ENCODE data around the gene SRSF1.

The SRSF1 gene

GRCh38 chr17:58006924-58007780 is at the start of gene SRSF1:
SRSF1 (minus strand) TSS chr17:58007246; CDS start chr17:58007137, 109 bp downstream.
- TF ChIP-seq CTCF (IDR thresholded peaks at IDR 0.05; ENCODE audit: low read depth, low read length) = no peak
- in situ Hi-C loops (cut with HindIII; ENCODE audit: low sequenced_read_pairs) = no loop called here
- peak; percentile 98 for DNase-seq (ENCODE audit: low read depth, low spot score)
- peak within 1 kb of the TSS; percentile 98 for H3K4me3 ChIP-seq (ENCODE audit: low read depth, low read length)

- TF ChIP-seq CTCF (IDR thresholded peaks at IDR 0.05; ENCODE audit: low read depth, low read length) = no peak
- H3K4me3 ChIP-seq (ENCODE audit: low read depth, low read length) = no peak overlapping the region
- no peak for DNase-seq (ENCODE audit: low read depth, low spot score)
- in situ Hi-C loops (cut with HindIII; ENCODE audit: low sequenced_read_pairs) = no loop called here
Observed at GRCh38 chr17:58056476-58056875, 49.4 kb upstream of the SRSF1 start.

- in situ Hi-C loops (cut with HindIII; ENCODE audit: low sequenced_read_pairs) = no loop called here
- no peak overlapping the region for H3K4me3 ChIP-seq (ENCODE audit: low read depth, low read length)
- no peak for DNase-seq (ENCODE audit: low read depth, low spot score)
- TF ChIP-seq CTCF (IDR thresholded peaks at IDR 0.05; ENCODE audit: low read depth, low read length) = no peak
Observed at GRCh38 chr17:58054641-58055040, 47.6 kb upstream of the SRSF1 start.

GRCh38 chr17:58052945-58053715 is 46.1 kb upstream of the SRSF1 start:
- in situ Hi-C loops (cut with HindIII; ENCODE audit: low sequenced_read_pairs) = no loop called here
- TF ChIP-seq CTCF (IDR thresholded peaks at IDR 0.05; ENCODE audit: low read depth, low read length) = no peak
- DNase-seq (ENCODE audit: low read depth, low spot score) = no peak
- H3K4me3 ChIP-seq (ENCODE audit: low read depth, low read length) = no peak overlapping the region

- no peak for DNase-seq (ENCODE audit: low read depth, low spot score)
- TF ChIP-seq CTCF (IDR thresholded peaks at IDR 0.05; ENCODE audit: low read depth, low read length) = no peak
- no peak overlapping the region for H3K4me3 ChIP-seq (ENCODE audit: low read depth, low read length)
- in situ Hi-C loops (cut with HindIII; ENCODE audit: low sequenced_read_pairs) = no loop called here
Observed at GRCh38 chr17:58052407-58052806, 45.4 kb upstream of the SRSF1 start.

GRCh38 chr17:58051468-58051867 is 44.4 kb upstream of the SRSF1 start:
- no peak for DNase-seq (ENCODE audit: low read depth, low spot score)
- H3K4me3 ChIP-seq (ENCODE audit: low read depth, low read length) = no peak overlapping the region
- TF ChIP-seq CTCF (IDR thresholded peaks at IDR 0.05; ENCODE audit: low read depth, low read length) = no peak
- in situ Hi-C loops (cut with HindIII; ENCODE audit: low sequenced_read_pairs) = no loop called here
